ENCODE data around the gene UBE2N. TPM values are rescaled to one million over a fixed set of nuclear protein-coding genes. Genes with fewer than 3 reads are reported as not detected.

The UBE2N gene
- total and polyA plus RNA-seq, 2 experiments from 2014 or later = 154 to 385 TPM

DNA sequence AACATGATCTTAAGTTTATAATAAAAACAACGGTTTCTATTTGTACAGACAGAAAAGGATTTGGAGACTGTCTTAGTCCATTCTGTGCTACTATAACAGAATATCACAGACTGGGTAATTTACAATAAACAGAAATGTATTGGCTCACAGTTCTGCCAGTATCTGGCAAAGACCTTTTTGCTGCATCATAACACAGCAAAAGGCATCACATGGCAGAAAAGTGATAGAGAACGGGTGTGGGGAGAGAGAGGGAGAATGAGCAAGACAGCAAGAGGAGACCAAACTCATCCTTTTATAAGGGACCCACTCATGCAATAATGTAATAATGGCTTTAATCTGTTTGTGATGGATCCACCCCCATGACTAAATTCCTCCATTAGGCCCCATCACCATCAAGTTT lies 81.1 kb downstream of the UBE2N start:
- Mint-ChIP-seq H3K4me1 (peaks cover 3% of the 10 kb centered on the region; the same call in 2 of the 3 replicates), H3K36me3 (ENCODE audit: low read depth) (no peaks in the 10 kb centered on the region), H3K4me3 (no peak overlapping the region), H3K27ac (no peak overlapping the region), H3K27me3 (ENCODE audit: insufficient read depth, low read depth, poor library complexity) (peaks cover 5% of the 10 kb centered on the region), H3K9me3 (no peaks in the 10 kb centered on the region)
- Histone ChIP-seq H3K27me3 (ENCODE audit: insufficient read depth) (no peaks in the 10 kb centered on the region), H2AFZ (no peak overlapping the region), H3K27ac (ENCODE audit: low read depth) (no peak overlapping the region), H3K36me3 (ENCODE audit: insufficient read depth) (no peaks in the 10 kb centered on the region), H3K4me3 (no peak overlapping the region), H3K79me2 (replicated peaks; ENCODE audit: insufficient read depth) (no peaks in the 10 kb centered on the region), H3K9me2 (ENCODE audit: insufficient read depth) (no peaks in the 10 kb centered on the region), H3K4me2 (no peak overlapping the region), H3K4me1 (ENCODE audit: insufficient read depth) (no peaks in the 10 kb centered on the region), H3F3A (replicated peaks; ENCODE audit: low read depth) (no peaks in the 10 kb centered on the region), H4K20me1 (replicated peaks; ENCODE audit: insufficient read depth) (no peaks in the 10 kb centered on the region)
- TF ChIP-seq, protein P1, sequence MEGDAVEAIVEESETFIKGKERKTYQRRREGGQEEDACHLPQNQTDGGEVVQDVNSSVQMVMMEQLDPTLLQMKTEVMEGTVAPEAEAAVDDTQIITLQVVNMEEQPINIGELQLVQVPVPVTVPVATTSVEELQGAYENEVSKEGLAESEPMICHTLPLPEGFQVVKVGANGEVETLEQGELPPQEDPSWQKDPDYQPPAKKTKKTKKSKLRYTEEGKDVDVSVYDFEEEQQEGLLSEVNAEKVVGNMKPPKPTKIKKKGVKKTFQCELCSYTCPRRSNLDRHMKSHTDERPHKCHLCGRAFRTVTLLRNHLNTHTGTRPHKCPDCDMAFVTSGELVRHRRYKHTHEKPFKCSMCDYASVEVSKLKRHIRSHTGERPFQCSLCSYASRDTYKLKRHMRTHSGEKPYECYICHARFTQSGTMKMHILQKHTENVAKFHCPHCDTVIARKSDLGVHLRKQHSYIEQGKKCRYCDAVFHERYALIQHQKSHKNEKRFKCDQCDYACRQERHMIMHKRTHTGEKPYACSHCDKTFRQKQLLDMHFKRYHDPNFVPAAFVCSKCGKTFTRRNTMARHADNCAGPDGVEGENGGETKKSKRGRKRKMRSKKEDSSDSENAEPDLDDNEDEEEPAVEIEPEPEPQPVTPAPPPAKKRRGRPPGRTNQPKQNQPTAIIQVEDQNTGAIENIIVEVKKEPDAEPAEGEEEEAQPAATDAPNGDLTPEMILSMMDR (conservative IDR thresholded peaks at IDR 0.05; ENCODE audit: low read depth in 2 of 2) = no peak
- TF ChIP-seq POLR2AphosphoS5 (IDR thresholded peaks at IDR 0.05; ENCODE audit: low read depth) (no peak), EZH2phosphoT487 (IDR thresholded peaks at IDR 0.05; ENCODE audit: unreplicated experiment) (no peak)
- DNase-seq (ENCODE audit: low spot score) (no peak), ATAC-seq (no peak)

DNA sequence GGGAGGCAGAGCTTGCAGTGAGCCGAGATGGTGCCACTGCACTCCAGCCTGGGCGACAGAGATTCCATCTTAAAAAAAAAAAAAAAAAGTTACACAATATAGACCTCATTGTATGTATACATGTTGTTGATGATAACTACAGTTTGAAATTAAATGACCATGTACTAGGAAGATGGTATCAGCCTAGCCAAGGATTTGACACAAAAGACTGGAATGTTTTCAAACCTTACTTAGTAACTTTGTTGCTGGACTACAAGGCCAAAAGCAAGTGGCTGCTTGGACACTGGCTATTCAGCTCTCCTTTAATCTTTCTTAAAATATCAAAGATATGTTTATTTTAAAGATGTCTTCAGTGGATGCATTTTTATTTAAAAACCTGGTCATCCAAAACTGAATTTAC lies 82.9 kb downstream of the UBE2N start:
- no peak overlapping the region for H3K4me3 Mint-ChIP-seq
- Histone ChIP-seq H4K20me1 (replicated peaks; ENCODE audit: insufficient read depth) (no peaks in the 10 kb centered on the region), H3K4me2 (no peak overlapping the region), H3F3A (replicated peaks; ENCODE audit: low read depth) (no peaks in the 10 kb centered on the region), H3K4me1 (ENCODE audit: insufficient read depth) (no peaks in the 10 kb centered on the region), H3K9me2 (ENCODE audit: insufficient read depth) (no peaks in the 10 kb centered on the region), H3K27ac (ENCODE audit: low read depth) (no peak overlapping the region), H3K36me3 (ENCODE audit: insufficient read depth) (no peaks in the 10 kb centered on the region), H3K4me3 (no peak overlapping the region), H3K27me3 (ENCODE audit: insufficient read depth) (no peaks in the 10 kb centered on the region), H3K79me2 (replicated peaks; ENCODE audit: insufficient read depth) (no peaks in the 10 kb centered on the region), H2AFZ (no peak overlapping the region)
- DNase-seq (ENCODE audit: low spot score) (no peak), ATAC-seq (no peak)
- peaks cover 5% of the 10 kb centered on the region for H3K27me3 Mint-ChIP-seq (ENCODE audit: insufficient read depth, low read depth, poor library complexity)
- peaks cover 3% of the 10 kb centered on the region; the same call in 2 of the 3 replicates for H3K4me1 Mint-ChIP-seq
- no peak overlapping the region for H3K27ac Mint-ChIP-seq
- H3K9me3 Mint-ChIP-seq = no peaks in the 10 kb centered on the region
- H3K36me3 Mint-ChIP-seq (ENCODE audit: low read depth) = no peaks in the 10 kb centered on the region
- no peak for TF ChIP-seq ZNF331 (CRISPR knock-in tag; IDR thresholded peaks at IDR 0.05; ENCODE audit: low read depth)
- no peak for TF ChIP-seq EZH2phosphoT487 (IDR thresholded peaks at IDR 0.05; ENCODE audit: unreplicated experiment)
- TF ChIP-seq, protein P2, sequence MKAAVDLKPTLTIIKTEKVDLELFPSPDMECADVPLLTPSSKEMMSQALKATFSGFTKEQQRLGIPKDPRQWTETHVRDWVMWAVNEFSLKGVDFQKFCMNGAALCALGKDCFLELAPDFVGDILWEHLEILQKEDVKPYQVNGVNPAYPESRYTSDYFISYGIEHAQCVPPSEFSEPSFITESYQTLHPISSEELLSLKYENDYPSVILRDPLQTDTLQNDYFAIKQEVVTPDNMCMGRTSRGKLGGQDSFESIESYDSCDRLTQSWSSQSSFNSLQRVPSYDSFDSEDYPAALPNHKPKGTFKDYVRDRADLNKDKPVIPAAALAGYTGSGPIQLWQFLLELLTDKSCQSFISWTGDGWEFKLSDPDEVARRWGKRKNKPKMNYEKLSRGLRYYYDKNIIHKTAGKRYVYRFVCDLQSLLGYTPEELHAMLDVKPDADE (IDR thresholded peaks at IDR 0.05) = no peak
- TF ChIP-seq ZNF114 (CRISPR knock-in tag; IDR thresholded peaks at IDR 0.05) = no peak
- TF ChIP-seq, protein P3, sequence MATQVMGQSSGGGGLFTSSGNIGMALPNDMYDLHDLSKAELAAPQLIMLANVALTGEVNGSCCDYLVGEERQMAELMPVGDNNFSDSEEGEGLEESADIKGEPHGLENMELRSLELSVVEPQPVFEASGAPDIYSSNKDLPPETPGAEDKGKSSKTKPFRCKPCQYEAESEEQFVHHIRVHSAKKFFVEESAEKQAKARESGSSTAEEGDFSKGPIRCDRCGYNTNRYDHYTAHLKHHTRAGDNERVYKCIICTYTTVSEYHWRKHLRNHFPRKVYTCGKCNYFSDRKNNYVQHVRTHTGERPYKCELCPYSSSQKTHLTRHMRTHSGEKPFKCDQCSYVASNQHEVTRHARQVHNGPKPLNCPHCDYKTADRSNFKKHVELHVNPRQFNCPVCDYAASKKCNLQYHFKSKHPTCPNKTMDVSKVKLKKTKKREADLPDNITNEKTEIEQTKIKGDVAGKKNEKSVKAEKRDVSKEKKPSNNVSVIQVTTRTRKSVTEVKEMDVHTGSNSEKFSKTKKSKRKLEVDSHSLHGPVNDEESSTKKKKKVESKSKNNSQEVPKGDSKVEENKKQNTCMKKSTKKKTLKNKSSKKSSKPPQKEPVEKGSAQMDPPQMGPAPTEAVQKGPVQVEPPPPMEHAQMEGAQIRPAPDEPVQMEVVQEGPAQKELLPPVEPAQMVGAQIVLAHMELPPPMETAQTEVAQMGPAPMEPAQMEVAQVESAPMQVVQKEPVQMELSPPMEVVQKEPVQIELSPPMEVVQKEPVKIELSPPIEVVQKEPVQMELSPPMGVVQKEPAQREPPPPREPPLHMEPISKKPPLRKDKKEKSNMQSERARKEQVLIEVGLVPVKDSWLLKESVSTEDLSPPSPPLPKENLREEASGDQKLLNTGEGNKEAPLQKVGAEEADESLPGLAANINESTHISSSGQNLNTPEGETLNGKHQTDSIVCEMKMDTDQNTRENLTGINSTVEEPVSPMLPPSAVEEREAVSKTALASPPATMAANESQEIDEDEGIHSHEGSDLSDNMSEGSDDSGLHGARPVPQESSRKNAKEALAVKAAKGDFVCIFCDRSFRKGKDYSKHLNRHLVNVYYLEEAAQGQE (IDR thresholded peaks at IDR 0.05; ENCODE audit: unreplicated experiment) = no peak
- no peak for TF ChIP-seq EZH2 (IDR thresholded peaks at IDR 0.05; ENCODE audit: low read depth, unreplicated experiment)
- no peak for TF ChIP-seq JUNB (IDR thresholded peaks at IDR 0.05; ENCODE audit: unreplicated experiment)
- no peak for TF ChIP-seq STAT1 (IDR thresholded peaks at IDR 0.05; ENCODE audit: unreplicated experiment)
- no peak for TF ChIP-seq NANOG (IDR thresholded peaks at IDR 0.05; ENCODE audit: borderline replicate concordance)
- TF ChIP-seq, protein P1 (conservative IDR thresholded peaks at IDR 0.05; ENCODE audit: low read depth in 2 of 2) = no peak

Data from GM23338 (cell line).